TTC549 (cell line): ENCODE results near the gene MCF2L2.
"Not testable (repeated sequence)": the region's sequence is repeated elsewhere in the genome, so short reads cannot be mapped to it uniquely, and the experiment has no call there.

ENCODE experiments used
- FAIRE-seq: peaks from 2 replicates; lab custom pipeline; 2012; peaks lifted over from hg19 to GRCh38; lab: Jason Lieb, UNC

MCF2L2 gene

GRCh38 chr3:183396662-183397391, 31.6 kb downstream of the MCF2L2 start:
- FAIRE-seq = no peak

- FAIRE-seq = no peak
Observed at GRCh38 chr3:183394150-183394549, 34.3 kb downstream of the MCF2L2 start.

- FAIRE-seq = no peak
Observed at GRCh38 chr3:183393625-183394024, 34.8 kb downstream of the MCF2L2 start.

GRCh38 chr3:183392186-183393034, 36.0 kb downstream of the MCF2L2 start:
- FAIRE-seq = no peak

- no peak for FAIRE-seq
Observed at GRCh38 chr3:183391460-183391859, 37.0 kb downstream of the MCF2L2 start.

GRCh38 chr3:183390844-183391243, 37.6 kb downstream of the MCF2L2 start:
- no peak for FAIRE-seq

- FAIRE-seq = no peak
Observed at GRCh38 chr3:183388213-183388895, 40.1 kb downstream of the MCF2L2 start.

GRCh38 chr3:183387797-183388196, 40.6 kb downstream of the MCF2L2 start:
- no peak for FAIRE-seq

- no peak for FAIRE-seq
Observed at GRCh38 chr3:183386651-183387050, 41.8 kb downstream of the MCF2L2 start.

- FAIRE-seq = peak; percentile 85
Observed at GRCh38 chr3:183385698-183386613, 42.5 kb downstream of the MCF2L2 start.

- FAIRE-seq = no peak
Observed at GRCh38 chr3:183381673-183382072, 46.7 kb downstream of the MCF2L2 start.

- no peak for FAIRE-seq
Observed at GRCh38 chr3:183381179-183381578, 47.2 kb downstream of the MCF2L2 start.

- no peak for FAIRE-seq
Observed at GRCh38 chr3:183378951-183379350, 49.5 kb downstream of the MCF2L2 start.

- FAIRE-seq = no peak
Observed at GRCh38 chr3:183378545-183378944, 49.9 kb downstream of the MCF2L2 start.

- FAIRE-seq = no peak
Observed at GRCh38 chr3:183378008-183378407, 50.4 kb downstream of the MCF2L2 start.

GRCh38 chr3:183377307-183377959, 51.0 kb downstream of the MCF2L2 start:
- FAIRE-seq = no peak

- FAIRE-seq = no peak
Observed at GRCh38 chr3:183375787-183376186, 52.6 kb downstream of the MCF2L2 start.

- FAIRE-seq = no peak
Observed at GRCh38 chr3:183375337-183375736, 53.1 kb downstream of the MCF2L2 start.

GRCh38 chr3:183372911-183373310, 55.5 kb downstream of the MCF2L2 start:
- no peak for FAIRE-seq

GRCh38 chr3:183371600-183371968, 56.8 kb downstream of the MCF2L2 start:
- FAIRE-seq = not testable (repeated sequence)

GRCh38 chr3:183370391-183370790, 58.0 kb downstream of the MCF2L2 start:
- no peak for FAIRE-seq
